Upper lobe of right lung (tissue), 1 donor: Measurements from ENCODE around the gene ZFHX2. TPM values are rescaled to one million over a fixed set of nuclear protein-coding genes. Genes with fewer than 3 reads are reported as not detected.

Experiments
- ATAC-seq: fragments of 200-7000 bp; cut with Tn5 transposase; one replicate; pipeline ENCODE4 v1.9.1; 2020; ENCODE audit warnings: mild to moderate bottlenecking, moderate library complexity
- DNase-seq: peaks from one replicate; pipeline ENCODE4 v3.0.0-alpha.2; 2020
- H3K27ac ChIP-seq: fragments of 200-600 bp; one replicate; pipeline ENCODE4 v1.8.0; 2022
- H3K27me3 ChIP-seq: fragments of 200-600 bp; one replicate; pipeline ENCODE4 v1.8.0; 2022; ENCODE audit warnings: mild to moderate bottlenecking
- H3K36me3 ChIP-seq: fragments of 200-600 bp; one replicate; pipeline ENCODE4 v1.8.0; 2022
- H3K4me1 ChIP-seq: fragments of 200-600 bp; one replicate; pipeline ENCODE4 v1.8.0; 2022
- H3K4me3 ChIP-seq: fragments of 200-600 bp; one replicate; pipeline ENCODE4 v1.8.0; 2022; ENCODE audit warnings: mild to moderate bottlenecking
- H3K9me3 ChIP-seq: fragments of 200-600 bp; one replicate; pipeline ENCODE4 v1.8.0; 2022
- intact Hi-C: fragments of 100-400 bp; cut with DNase I; formaldehyde crosslinking; loops from one replicate; pipeline ENCODE4 v1.11.0; 2022
- total RNA-seq: library from RNA; stranded (reverse); fragmentation: NEBNext Ultra II Directional; extraction: Animal tissue kit (Norgen Biotek cat#: 25700); gene quantifications from one replicate; pipeline ENCODE4 v1.2.1, GENCODE V29; 2021
- TF ChIP-seq, protein P1 (sequence below): fragments of 200-600 bp; IDR thresholded peaks from one replicate; pipeline ENCODE4 v1.8.0; 2022; ENCODE audit warnings: antibody characterized with exemption
- donor health status: DM: no; HTN: yes; CAD: no; lungs with severe emphysema.

ZFHX2 gene
- total RNA-seq, 1 donor from 2014 or later: 2.3 TPM

DNA sequence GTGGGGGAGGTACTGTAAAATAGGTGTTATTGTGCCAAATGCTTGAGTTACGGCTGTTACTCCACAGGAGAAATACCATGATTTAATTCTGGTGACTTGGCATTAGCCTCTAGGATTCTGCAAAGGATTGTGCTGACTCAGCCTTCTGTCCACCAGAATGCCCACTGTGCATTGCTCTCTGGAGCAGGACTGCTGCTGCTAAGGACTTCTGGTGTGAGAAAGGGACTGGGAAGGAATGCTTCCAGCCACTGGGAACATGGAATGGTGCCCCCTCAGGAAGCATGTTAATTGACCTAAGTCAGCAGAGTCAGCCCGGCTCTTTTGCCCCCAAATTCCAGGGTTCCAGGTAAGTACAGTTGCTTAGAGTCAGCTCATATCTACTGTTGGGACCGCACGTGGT lies 32.9 kb downstream of the ZFHX2 start:
- H3K4me3 ChIP-seq: no peak overlapping the region
- intact Hi-C loops: no loop called here
- DNase-seq (no peak), ATAC-seq (no peak)
- no peaks in the 10 kb centered on the region for H3K9me3 ChIP-seq
- no peaks in the 10 kb centered on the region for H3K36me3 ChIP-seq
- TF ChIP-seq, protein P1, sequence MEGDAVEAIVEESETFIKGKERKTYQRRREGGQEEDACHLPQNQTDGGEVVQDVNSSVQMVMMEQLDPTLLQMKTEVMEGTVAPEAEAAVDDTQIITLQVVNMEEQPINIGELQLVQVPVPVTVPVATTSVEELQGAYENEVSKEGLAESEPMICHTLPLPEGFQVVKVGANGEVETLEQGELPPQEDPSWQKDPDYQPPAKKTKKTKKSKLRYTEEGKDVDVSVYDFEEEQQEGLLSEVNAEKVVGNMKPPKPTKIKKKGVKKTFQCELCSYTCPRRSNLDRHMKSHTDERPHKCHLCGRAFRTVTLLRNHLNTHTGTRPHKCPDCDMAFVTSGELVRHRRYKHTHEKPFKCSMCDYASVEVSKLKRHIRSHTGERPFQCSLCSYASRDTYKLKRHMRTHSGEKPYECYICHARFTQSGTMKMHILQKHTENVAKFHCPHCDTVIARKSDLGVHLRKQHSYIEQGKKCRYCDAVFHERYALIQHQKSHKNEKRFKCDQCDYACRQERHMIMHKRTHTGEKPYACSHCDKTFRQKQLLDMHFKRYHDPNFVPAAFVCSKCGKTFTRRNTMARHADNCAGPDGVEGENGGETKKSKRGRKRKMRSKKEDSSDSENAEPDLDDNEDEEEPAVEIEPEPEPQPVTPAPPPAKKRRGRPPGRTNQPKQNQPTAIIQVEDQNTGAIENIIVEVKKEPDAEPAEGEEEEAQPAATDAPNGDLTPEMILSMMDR: no peak
- no peaks in the 10 kb centered on the region for H3K4me1 ChIP-seq
- no peak overlapping the region for H3K27ac ChIP-seq
- no peaks in the 10 kb centered on the region for H3K27me3 ChIP-seq

DNA sequence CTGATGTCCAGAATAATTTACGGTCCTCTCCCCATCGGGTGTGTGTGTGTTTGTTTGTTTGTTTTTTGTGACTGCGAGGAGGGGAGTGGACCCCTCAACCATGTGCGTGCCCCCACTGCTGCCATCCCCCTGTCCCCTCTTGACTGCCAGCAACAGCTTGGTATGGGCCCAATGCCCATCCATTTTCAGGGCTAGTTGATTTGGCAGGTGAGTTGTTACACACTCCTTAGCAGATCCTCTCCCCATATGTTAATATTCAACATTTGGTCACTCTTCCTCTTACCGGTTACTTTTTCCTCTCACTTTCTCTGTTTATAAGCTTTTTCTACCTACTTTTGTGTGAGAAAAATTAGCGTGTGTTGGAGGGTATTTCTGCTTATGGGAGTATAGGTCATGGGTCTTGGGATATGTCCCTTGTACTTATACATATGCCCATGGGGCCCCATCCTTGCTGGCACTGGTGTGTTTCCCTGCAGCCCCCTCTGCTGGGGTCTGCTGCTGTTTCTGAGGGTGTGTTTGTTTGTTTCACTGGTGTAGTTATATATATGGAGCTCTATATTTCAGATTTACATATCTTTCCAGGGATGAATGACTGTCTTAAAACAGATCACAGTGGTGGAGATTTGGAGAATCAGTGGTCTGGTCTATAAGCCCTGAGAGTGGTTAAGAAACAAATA lies 33.8 kb downstream of the ZFHX2 start:
- Histone ChIP-seq H3K27me3 (no peaks in the 10 kb centered on the region), H3K27ac (no peak overlapping the region), H3K4me1 (no peaks in the 10 kb centered on the region), H3K36me3 (no peaks in the 10 kb centered on the region), H3K4me3 (no peak overlapping the region), H3K9me3 (no peaks in the 10 kb centered on the region)
- ATAC-seq (no peak), DNase-seq (no peak)
- TF ChIP-seq, protein P1: no peak
- intact Hi-C loops: no loop called here

DNA sequence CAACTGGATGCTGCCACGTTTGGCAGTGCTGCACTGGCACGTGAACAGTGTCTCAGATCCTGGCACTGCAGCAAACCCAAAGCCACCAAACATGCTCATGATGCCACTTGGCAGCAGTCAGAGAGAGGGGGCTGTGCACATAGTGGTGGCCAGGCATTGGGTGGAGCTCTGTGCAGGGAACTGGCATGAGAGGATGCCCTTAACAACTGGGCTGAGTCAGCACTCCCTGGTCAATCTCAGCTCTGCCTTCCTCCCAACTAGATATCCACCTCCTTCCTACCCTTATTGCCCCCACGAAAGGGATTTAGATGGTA lies 37.0 kb downstream of the ZFHX2 start:
- TF ChIP-seq, protein P1: no peak
- Histone ChIP-seq H3K27me3 (no peaks in the 10 kb centered on the region), H3K27ac (no peak overlapping the region), H3K36me3 (no peaks in the 10 kb centered on the region), H3K4me3 (no peak overlapping the region), H3K4me1 (no peaks in the 10 kb centered on the region), H3K9me3 (no peaks in the 10 kb centered on the region)
- intact Hi-C loops: no loop called here
- ATAC-seq: no peak
- no peak for DNase-seq

DNA sequence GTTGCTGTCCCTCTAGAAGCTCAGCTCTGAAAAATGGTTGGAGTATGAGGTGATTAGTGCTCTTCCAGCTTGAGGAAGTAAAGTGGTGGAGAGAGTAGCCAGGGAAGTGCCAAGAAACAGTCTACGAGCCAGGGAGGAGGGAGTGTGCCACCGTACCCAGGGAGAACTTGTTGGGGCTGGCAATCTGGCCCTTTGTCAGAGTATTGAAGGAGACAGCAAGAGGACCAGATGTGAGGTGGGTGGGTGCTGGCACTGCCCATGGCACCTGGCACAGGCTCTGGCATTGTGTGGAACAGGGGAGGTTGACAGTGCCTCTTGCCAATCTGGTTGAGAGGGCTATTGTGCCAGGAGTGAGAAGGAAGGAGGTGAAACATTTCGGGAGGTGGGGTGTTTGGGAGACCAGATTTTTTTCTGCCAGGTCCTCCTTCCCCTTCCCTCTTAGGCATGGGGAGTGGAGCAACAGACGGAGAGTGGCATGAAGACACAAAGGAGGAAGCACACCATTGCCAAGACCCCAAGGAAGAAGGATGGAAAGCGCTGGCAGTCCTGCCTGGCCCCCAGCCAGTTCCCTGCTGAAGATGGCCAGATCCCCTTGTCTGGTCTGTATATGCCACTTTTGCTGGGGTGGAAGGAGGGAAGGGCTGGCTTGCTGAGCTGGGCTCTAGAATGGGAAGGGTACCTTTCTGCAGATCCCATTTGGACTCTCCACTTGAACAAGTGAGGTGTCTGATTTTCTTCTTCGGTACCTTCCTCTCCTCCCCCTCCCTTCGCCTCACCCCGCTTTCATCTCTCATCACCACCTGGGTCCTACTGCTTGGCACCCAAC lies 37.5 kb downstream of the ZFHX2 start:
- Histone ChIP-seq H3K4me3 (no peak overlapping the region), H3K27me3 (no peaks in the 10 kb centered on the region), H3K27ac (no peak overlapping the region), H3K36me3 (no peaks in the 10 kb centered on the region), H3K9me3 (no peaks in the 10 kb centered on the region), H3K4me1 (no peaks in the 10 kb centered on the region)
- intact Hi-C loops: no loop called here
- ATAC-seq (no peak), DNase-seq (no peak)
- TF ChIP-seq, protein P1: no peak

DNA sequence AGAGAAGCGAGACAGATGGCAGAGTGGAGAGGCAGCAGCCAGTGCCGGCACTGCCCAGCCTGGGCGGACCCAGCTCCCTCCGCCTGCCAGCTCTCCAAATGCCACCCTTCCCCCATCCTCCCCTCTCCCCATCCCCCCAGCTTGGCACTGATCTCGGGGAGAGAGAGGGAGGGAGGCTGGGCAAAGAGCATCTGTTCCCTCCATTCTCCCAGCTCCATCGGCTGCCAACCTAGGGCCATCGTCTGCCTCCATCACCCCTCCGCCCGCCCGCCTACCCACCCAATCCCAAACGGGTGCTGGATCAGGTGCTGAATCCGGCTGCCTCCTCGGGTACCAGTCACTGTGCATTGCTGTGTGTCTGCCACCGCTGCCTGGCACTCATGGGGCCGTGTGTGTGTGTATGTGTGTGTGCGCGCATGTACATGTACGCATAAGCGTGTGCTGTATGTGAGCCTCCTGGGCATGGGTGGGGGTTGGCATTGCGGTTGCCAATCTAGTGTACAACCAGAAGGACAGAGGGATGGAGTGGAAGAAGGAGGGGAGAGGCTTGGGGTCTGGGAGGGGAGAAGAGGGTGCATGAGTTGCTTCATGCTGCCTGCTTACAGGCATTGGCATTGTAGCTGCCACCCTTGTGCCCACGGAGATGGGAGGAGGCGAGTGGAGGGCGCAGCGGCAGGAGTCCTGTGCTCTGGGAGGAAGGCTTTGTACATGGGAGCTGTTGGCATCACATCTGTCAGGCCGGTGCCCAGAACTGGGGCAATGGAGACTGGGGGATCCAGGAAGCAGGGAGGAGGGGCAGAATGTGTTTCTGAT lies 38.4 kb downstream of the ZFHX2 start:
- TF ChIP-seq, protein P1: no peak
- intact Hi-C loops: no loop called here
- Histone ChIP-seq H3K9me3 (no peaks in the 10 kb centered on the region), H3K4me1 (no peaks in the 10 kb centered on the region), H3K4me3 (no peak overlapping the region), H3K27me3 (no peaks in the 10 kb centered on the region), H3K27ac (no peak overlapping the region), H3K36me3 (no peaks in the 10 kb centered on the region)
- ATAC-seq: no peak
- no peak for DNase-seq
